TTC549 (cell line): ENCODE measurements around the gene ZNF24.

Source experiments
- FAIRE-seq: peaks from 2 replicates; lab custom pipeline; 2012; peaks lifted over from hg19 to GRCh38; lab: Jason Lieb, UNC

The ZNF24 gene

DNA sequence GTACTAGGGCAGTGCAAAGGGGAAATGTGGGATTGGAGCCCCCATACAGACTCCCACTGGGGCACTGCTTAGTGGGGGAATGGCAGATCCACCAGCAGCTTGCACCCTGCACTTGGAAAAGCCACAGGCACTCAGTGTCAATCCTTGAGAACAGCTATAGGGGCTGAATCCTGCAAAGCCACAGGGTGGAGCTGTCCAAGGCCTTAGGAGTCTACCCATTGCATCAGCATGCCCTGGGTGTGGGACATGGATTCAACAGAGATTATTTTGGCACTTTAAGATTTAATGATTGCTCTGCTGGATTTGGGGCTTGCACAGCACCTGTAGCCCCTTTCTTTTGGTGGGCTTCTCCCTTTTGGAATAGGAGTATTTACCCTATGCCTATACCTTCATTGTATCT is 8.6 kb upstream of the ZNF24 start:
- FAIRE-seq, result no peak

DNA sequence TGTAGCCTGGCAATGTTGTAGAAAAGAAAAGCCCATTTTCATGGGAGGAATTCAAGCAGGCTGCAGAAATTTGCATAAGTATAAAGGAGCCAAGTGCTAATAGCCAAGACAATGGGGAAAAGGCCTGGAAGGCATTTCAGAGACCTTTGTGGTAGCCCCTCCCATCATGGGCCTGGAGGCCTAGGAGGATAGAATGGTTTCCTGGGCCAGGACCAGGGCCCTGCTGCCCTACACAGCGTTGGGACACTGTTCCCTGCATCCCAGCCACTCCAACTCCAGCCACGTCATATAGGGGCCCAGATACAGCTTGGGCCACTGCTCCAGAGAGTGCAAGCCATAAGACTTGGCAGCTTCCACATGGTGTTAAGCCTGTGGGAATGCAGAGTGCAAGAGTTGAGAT is 8.1 kb upstream of the ZNF24 start:
- FAIRE-seq, result no peak

DNA sequence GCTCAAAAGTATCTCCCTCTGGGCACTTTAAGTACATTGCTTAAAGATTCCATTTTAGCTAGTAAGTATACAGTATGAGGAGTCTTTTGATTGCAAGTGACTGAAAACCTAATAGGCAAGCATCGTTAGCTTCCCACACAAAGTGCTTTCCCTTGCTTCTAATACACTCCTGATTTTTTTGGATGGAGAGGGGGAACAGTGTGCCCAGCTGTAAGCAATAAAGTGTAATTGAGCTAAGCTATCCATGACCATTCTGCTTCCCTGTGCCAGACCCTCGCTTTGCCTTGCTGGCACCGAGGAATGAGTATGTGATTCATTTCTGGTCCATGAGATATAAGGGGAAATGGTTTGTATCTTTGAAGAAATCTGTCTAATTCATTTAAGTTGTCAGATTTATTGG is 3.8 kb upstream of the ZNF24 start:
- no peak for FAIRE-seq

DNA sequence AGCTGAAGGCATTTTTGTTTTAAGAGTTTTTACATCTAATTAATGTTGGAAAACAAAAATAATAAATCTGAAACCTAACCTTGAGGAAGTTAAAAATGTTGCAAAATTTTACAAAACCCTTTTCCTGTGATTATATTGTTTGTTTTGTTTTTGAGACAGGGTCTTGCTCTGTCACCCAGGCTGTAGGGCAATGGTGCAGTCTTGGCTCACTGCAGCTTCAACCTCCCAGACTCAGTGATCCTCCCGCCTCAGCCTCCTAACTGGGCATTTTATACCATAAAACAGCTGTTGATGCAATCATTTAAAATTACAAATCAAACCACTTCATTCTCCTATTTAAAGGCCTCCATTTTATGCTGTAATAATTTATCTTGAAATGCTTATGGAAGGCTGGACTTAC is 1.7 kb upstream of the ZNF24 start:
- no peak for FAIRE-seq

DNA sequence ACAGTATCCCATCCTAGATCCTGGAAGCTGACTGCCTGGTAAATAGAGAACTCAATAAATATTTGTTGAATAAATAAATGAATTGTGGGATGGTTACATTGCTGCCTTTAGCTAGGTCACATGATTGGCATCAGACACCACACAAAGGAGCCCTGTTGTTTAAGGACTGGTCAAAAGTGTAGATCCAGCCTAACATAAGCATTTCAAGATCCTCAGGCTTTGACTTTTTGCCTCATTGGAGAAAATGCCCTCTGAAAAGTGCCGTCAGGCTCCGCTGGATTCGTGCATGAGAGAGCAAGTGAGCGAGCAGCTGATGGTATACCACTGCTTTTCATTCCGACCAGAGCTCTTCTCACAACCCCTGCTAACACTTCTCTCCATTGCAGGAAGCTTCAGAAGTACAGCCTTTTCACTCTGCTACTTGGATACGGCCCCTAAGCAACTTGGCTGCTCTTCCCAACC is 1.3 kb upstream of the ZNF24 start:
- no peak for FAIRE-seq

DNA sequence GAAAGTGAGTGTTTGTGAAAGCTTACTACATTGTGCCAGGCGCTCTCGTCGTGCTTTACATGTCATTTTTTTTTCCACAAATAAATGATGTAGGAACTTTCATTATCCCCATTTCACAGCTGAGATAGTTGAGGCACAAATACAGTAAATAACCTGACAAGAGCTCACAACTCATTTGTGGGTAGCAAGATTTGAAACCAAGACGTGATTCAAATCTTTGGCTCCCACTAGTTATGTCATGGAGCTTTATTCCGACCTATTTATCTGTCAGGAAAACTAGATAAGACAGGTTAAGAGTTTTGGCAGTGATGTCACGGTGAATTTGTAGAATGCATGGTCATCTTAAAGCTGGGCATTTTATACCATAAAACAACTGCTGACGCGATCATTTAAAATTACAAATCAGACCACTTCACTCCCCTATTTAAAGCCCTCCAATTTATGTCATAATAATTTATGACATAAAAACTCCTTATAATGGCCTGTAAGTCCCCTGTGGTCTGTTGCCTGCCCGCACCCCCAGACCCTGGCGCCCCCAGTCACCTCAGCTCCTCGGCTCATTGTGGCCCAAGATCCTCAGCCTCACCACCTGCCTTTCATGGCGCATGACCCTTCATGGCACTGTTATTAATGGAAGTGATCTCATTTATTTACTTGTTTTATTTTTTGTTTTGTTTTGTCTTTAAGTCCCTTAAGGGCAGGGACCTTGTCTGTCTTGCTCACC is 678 bp upstream of the ZNF24 start:
- FAIRE-seq, result no peak

DNA sequence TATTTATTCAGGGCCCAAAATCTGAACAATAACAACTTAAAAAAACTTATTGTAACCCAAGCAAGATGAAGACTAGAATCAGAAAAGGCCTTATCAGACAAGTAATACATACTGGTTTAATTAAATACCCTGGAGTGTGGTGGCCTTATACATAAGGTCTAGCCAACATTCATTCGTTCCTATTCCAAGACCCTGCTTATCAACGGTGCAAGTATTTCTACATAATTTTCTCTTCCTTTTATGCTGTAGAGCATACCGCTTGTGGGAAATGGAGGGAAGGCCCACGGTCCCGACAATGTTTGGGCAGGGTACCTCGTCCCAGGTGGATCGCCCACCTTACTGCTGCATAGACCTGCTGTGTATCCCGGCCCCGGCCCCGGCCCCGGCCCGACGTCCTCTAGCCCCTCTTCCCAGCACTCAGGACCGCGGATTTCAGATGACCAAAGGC is 708 bp downstream of the ZNF24 start:
- no peak for FAIRE-seq

DNA sequence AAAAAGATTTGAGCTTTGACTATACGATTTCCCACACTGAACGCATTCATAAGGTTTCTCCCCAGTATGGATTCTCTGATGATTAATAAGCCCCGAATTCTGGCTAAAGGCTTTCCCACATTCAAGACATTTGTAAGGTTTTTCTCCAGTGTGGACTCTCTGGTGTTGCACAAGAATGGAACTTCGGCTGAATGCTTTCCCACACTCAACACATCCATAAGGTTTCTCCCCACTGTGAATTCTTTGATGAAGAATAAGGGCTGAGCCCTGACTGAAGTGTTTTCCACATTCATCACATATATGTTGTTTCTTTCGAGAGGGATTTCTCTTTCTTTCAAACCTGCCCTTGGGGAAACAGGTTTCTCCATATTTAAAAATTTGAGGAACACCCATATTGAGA is 6.9 kb downstream of the ZNF24 start:
- no peak for FAIRE-seq

DNA sequence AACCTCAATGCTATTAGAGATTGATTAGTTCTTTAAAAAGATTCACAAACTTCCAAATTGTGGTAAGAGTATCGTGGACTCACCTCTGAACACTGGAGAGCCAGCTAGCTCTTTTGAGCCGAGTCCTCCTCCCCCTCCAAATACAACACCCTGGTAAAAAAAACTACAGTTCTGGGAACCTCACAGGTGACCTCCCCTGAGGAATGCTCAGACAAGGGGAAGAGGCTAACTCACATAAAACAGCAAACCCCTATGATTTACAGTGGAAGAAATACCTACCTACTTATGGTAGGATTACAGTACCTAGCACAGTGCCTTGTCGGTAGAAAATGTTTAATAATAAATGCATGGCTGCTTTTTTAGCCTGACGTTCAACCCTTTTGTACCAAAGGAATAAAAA is 8.4 kb downstream of the ZNF24 start:
- no peak for FAIRE-seq

DNA sequence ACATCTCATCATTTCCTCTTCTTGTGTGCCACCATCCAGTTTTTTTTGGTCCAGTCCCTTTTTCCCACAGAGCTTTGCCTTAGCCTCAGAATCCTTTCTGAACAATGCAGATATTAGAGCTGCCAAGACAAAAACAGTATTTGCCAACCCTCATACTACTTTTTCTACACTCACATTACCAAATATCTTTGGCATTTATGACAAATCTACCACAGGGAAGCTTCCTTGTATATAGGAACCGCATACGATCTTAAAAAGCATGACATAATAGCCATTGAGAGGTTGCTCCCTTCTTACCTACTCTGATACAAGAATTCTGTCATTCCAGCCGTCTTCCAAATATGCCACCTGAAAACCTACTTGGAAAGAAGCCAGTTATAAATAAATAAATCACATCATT is 9.4 kb downstream of the ZNF24 start:
- no peak for FAIRE-seq

DNA sequence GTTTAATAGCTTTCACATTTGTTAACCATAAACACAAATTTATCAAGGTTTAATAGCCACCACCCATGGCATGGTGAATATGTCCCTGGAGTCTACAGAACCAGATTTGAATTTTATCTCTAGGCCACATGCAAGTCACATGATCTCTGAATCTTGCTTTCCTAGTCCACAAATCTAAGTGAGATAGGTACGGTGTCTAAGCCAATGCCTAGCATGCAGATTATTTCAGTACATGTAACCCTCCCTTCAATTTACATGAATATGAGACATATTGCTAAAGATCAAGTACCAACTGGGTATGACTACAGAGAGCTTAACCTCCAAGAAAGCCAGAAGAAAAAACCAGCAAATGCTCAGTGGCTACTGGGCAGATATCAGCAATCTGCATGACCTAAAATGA is 10.0 kb downstream of the ZNF24 start:
- FAIRE-seq, result no peak

DNA sequence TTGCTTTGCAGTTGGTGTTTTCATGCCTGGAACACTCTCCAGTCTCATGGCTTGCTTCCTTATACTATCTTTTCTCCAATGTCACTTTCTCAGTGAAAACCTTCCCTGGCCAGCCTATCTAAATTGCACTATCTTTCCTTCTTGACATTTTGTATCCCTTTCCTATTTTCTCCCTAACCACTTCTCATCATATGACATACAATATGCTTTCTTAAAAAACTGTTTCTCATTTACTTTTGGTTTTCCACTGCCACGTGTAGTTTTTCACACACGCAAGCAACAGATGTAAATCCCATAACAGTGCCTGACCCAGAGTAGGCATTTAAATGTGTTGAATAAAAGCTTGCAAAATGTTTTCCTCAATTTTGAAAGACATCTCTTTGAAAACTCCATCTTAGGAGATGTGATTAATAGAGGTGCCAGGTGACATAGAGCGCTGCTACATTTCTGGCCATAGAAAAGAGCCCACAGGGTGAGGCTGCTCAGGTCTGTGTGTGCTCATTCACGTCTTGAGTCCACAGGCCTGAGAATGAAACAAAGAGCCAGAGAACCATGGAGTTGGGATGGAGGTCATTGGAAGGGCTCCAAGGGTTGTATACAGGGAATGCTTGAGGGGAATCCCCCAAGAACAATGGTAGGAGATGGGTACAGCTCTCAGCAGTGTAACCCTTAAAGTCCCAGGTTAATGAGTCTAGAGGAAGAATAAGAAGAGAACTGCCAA is 12.7 kb downstream of the ZNF24 start:
- no peak for FAIRE-seq

DNA sequence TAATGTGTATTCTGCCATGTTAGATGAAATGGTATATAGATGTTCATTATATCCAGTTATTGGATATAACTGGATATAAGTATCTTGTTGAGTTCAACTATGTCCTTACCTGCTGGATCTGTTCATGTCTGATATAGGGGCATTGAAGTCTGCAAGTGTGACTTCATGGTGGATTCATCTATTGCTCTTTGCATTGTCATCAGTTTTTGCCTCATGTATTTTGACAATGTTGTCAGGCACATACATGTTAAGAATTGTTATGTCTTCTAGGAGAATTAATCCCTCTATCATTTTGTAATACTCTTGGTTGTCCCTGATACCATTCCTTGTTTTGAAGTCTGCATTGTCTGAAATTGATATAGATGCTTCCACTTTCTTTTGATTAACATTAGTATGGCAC is 15.4 kb downstream of the ZNF24 start:
- no peak for FAIRE-seq

DNA sequence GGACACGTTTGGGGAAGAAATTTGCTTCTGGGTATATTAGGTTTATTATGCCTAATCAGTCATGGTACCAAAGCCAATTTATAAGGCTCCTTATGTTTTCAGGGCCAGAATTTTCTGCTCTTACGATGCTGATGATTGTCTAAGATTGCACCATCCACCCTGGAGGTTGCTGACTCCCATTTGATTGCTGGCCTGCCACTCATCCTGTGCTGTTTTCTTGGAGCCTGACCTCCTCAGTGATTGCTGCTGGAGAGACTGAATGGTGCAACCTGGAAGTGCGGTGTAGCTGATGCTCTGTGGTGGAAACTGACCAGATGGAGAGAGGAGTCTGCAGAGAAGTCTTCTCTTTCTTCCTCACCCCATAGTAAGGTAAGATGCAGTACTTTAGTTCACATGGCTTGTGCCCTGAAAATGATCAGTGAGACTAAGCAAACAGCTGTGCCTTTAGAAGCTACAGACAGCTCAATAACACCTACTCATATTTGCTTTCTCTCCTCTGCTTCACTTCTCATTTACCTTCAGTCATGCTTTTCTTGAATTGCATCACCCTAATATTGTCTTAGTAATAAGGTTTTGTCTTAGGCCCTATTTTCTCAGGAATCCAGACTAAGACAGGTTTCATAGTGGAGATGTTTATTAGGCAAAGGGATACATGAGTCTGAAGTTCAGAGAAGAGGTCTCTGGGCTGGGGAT is 17.4 kb downstream of the ZNF24 start:
- FAIRE-seq, result no peak

DNA sequence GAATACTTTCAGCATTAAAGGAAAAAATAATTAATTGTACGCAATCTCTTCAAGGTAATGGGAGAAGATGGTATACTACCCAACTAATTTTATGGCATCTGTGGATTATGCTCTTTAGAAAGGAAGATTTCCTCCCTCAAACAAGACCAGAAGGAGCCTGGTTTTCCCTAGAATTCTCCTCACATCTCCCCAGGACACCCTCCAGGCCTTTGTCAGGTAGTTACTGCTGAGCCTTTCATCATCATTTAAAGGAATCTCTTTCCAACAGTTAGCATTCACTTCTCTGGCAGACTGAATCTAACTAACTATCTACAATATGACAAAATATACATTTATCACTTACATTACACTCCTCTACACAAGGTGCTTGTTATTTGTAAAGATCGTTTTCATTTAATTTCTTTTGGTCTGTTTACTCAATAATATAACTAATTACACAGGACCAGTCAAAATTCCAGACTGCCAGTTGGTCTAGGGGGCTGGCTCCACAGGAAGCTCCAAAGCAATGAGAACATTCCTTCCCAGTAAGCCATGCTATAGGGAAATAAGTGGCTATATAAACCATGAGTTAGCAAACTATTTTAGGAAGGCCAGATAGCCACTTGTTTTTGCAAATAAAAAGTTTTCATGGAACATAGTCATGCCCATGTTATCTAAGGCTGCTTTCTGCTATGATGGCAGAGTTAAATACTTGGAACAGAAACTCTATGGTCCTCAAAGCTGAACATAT is 19.1 kb downstream of the ZNF24 start:
- FAIRE-seq, result no peak

DNA sequence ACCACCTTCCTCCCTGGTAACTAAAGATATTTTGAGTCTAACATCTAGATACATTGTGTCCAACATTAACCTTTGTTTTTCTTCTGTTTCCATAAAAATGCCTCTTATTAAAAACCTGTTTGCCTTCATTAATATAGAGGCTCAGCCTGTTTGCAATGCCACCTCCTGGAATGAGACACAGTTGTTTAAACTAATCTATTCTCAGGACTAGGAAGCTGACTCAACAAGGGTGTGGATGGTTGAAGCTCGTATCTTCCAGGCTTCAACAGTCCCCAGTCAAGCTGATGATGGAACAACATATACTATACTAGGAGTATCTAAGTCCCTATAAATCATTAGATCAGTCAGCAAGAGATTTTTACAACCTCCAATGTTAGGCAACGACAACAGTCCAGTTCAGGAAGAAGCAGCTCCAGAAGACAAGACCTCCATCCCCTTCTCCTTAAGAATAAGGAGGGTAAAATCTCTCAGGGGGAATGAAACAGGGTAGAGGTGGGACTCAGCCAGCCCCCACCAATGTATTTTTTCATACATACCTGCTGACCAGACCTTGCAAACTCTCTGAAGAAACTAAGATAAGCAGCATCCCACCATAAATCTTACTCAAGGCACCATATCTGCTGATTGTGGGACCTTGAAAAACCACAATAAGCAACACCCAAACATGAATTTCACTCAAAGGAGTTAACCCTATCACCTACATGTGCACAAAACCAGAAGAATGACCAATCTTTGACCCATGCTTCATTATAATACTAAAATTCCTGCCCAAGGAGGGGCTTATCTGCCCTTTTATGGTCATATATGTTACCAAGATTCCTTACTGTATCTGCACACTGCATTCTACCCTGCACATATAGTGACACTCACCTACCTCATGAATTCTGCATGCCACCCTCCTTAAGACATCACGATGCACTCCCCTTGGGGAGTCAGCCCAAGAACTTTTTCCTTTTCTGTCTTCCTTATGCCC is 21.4 kb downstream of the ZNF24 start:
- FAIRE-seq, result no peak

DNA sequence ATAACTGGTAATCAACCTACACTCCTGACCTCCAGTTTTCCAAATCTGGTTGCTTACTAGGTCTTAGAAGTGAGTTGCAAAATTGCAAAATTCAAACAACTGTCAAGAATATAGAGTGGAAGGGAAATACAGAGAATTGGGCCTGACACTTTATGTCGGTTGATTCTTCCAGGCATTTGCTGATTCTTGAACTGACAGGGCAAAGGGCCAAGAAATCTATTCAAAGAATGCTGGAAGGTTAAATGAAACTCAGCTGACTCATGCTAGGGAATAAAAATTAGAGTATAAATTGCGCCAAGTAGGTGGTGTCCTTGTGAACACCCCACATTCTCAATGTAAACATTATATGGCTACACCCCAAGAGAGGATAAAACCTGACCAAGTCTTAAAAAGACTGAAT is 32.7 kb downstream of the ZNF24 start:
- FAIRE-seq, result no peak

DNA sequence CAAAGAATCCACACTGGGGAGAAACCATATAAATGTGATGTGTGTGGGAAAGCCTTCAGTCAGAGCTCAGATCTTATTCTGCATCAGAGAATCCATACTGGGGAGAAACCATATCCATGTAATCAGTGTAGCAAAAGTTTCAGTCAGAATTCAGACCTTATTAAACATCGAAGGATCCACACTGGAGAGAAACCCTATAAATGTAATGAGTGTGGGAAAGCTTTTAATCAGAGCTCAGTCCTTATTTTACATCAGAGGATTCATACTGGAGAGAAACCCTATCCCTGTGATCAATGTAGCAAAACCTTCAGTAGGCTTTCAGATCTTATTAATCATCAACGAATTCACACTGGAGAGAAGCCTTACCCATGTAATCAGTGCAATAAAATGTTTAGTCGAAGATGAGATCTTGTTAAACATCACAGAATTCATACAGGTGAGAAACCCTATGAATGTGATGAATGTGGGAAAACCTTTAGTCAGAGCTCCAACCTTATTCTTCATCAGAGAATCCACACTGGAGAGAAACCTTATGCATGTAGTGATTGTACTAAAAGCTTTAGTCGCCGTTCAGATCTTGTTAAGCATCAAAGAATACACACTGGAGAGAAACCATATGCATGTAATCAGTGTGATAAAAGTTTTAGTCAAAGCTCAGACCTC is 37.5 kb downstream of the ZNF24 start:
- no peak for FAIRE-seq

DNA sequence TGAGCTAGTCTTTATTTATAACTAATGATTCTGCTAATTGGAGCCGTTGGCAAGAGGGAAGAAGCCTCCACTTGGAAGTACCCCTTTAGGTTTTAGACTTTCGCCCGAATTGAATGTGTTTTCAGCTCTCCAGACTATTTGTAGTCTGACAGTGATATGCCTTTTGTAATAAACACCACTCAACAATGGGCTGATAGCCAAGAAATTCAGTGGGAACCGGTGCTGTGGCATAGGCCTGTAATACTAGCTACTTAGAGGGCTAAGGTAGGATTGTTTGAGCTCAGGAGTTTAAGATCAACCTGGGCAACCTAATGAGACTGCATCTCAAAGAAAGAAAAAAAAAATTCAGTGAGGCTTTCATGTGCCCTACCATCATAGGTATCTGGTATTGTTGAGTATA is 40.6 kb downstream of the ZNF24 start:
- no peak for FAIRE-seq

DNA sequence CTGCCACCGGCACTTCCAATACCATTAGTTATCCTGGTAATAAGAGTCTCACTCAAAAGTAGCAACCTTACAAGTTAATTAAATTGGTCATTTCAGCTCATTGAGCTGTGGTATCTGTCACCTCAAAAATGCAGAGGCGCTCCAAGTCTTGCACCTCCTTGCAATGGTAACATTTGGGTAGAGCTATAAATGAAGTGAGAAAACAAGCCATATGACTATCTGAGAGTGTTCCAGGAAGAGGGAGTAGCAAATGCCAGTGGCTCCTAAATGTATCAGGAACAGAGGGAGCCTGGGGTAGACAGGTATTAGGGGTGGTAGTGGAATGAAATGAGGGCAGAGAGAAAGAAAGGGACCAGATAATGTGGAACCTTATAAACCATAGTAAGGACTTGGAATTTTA is 48.2 kb downstream of the ZNF24 start:
- FAIRE-seq, result no peak

DNA sequence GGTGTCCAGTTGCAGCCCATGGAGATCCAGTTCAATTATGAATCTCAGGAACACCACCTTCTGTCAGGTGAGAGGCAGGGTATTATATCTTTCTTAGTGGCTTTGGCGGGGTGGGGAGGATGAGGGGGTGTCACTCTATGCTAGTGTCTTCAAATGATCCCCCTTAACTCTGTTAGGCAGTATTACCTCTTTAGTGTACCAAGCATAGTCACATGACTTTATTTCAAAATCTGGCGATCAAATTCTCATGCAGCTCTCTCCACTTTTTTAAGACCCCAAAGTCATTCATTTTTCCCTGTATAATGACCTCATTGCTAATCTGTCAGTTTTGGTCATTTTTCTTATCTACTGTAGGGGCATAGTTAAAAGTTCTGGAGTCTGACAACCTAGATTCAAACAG is 53.1 kb downstream of the ZNF24 start:
- no peak for FAIRE-seq
